AG04450 (cell line): Measurements from ENCODE around the gene ITGB8. TPM values are rescaled to one million over a fixed set of nuclear protein-coding genes. Genes with fewer than 3 reads are reported as not detected.
A peak's percentile ranks its signal among the peaks of the same experiment; 100 is the strongest.
"Not testable (repeated sequence)": the region's sequence is repeated elsewhere in the genome, so short reads cannot be mapped to it uniquely, and the experiment has no call there.

Source experiments
- CTCF ChIA-PET: fragments of 300-600, 350-600 bp; formaldehyde crosslinking; extraction: SDS; loops from one replicate; lab custom pipeline; 2022; ENCODE audit warnings: antibody characterized with exemption, inconsistent platforms; lab: Charles Lee
- POLR2A ChIA-PET: fragments of 350-600 bp; formaldehyde crosslinking; extraction: SDS; loops from one replicate; lab custom pipeline; 2021; ENCODE audit warnings: antibody characterized with exemption, inconsistent platforms; lab: Yijun Ruan, JAX
- DNase-seq: peaks from one replicate; pipeline ENCODE4 v3.0.0-alpha.2; 2011; ENCODE audit warnings: low read depth, low spot score
- H3K27ac ChIP-seq: one replicate; pipeline ENCODE4 v1.5.1; 2012; ENCODE audit warnings: low read depth, low read length, control low read depth
- H3K27me3 ChIP-seq: one replicate; pipeline ENCODE4 v1.6.0; 2012; ENCODE audit warnings: low read length; ENCODE audit not compliant: control insufficient read depth, insufficient read depth
- H3K4me3 ChIP-seq: 2 replicates; pipeline ENCODE4 v1.5.1; 2011; ENCODE audit warnings: mild to moderate bottlenecking, low read depth, low read length, control low read depth
- H3K9me3 ChIP-seq: 2 replicates; pipeline ENCODE4 v1.5.1; 2012; ENCODE audit warnings: low read length; ENCODE audit not compliant: control insufficient read depth, insufficient read depth
- polyA plus RNA-seq: library from polyadenylated mRNA; depleted of rRNA; stranded (reverse); fragments of >200 nt; gene quantifications from 2 replicates; pipeline ENCODE4 v1.2.3, GENCODE V29; 2011
- TF ChIP-seq, protein P1 (sequence below): IDR thresholded peaks from 2 replicates; pipeline ENCODE4 v1.5.1; 2011; ENCODE audit warnings: low read depth, low read length, control low read depth, inconsistent platforms

ITGB8 gene
- polyA plus RNA-seq, 1 experiment = 12.3 TPM

DNA sequence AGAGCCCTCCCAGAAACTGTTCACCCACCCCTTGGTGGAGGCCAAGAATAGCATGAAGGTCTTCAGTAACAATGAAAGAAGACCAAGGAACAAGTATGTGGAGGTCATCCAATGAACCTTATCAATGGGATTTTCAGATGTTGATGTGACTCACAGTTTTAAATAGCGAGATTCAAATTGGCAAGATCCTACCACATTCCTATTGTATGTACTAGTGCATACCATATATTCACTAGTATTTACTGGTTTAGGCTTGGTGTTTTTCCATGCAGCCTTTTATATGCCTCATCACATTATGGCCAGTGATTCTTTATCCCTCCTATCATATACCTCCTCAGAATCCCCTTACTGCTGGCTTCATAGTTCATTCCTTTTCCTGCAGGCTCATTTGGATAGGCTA, 54.4 kb downstream of the ITGB8 start:
- Histone ChIP-seq H3K9me3 (no peaks in the 10 kb centered on the region), H3K4me3 (no peak overlapping the region), H3K27me3 (no peaks in the 10 kb centered on the region), H3K27ac (peak overlapping the region; percentile 32)
- peak; percentile 63 for DNase-seq
- ChIA-PET CTCF (no interaction called here), POLR2A (no interaction called here)
- TF ChIP-seq, protein P1, sequence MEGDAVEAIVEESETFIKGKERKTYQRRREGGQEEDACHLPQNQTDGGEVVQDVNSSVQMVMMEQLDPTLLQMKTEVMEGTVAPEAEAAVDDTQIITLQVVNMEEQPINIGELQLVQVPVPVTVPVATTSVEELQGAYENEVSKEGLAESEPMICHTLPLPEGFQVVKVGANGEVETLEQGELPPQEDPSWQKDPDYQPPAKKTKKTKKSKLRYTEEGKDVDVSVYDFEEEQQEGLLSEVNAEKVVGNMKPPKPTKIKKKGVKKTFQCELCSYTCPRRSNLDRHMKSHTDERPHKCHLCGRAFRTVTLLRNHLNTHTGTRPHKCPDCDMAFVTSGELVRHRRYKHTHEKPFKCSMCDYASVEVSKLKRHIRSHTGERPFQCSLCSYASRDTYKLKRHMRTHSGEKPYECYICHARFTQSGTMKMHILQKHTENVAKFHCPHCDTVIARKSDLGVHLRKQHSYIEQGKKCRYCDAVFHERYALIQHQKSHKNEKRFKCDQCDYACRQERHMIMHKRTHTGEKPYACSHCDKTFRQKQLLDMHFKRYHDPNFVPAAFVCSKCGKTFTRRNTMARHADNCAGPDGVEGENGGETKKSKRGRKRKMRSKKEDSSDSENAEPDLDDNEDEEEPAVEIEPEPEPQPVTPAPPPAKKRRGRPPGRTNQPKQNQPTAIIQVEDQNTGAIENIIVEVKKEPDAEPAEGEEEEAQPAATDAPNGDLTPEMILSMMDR = no peak

DNA sequence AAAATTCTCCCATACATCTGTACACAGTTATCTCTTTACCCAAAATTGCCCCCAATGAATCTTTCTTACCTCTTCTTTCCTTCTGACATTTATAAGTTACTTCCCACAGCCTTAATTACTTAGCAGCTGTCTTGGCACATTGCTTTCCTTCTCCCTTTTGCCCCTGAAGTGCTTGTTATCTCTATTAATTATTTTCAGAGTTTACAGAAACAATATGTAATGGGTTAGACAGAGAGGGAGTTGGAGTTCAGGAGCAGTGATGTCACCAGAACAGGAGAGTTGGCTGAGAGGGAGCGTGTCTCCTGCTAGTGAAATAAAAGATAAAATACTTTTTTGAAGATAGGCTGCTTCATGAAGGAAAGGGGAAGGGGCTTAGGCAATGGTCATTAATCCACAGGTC, 57.4 kb downstream of the ITGB8 start:
- Histone ChIP-seq H3K27ac (no peak overlapping the region), H3K27me3 (no peaks in the 10 kb centered on the region), H3K4me3 (no peak overlapping the region), H3K9me3 (no peaks in the 10 kb centered on the region)
- TF ChIP-seq, protein P1 = no peak
- POLR2A ChIA-PET = no interaction called here
- DNase-seq = no peak
- CTCF ChIA-PET = no interaction called here

DNA sequence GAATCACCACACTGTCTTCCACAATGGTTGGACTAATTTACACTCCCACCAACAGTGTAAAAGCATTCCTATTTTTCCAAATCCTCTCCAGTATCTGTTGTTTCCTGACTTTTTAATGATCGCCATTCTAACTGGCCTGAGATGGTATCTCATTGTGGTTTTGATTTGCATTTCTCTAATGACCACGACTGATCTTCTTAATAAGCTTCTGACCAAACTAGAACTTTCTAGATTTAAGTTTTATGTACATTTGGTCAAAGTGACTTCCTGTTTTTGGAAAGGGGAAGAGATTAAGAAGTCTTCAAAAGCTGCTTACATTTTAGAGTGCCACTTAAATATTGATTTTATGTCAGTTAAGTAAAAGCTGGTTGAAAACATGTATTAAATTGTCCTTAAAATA, 58.5 kb downstream of the ITGB8 start:
- POLR2A ChIA-PET, H3K9me3 ChIP-seq, H3K27me3 ChIP-seq, DNase-seq, H3K27ac ChIP-seq, CTCF ChIA-PET, H3K4me3 ChIP-seq: not testable (repeated sequence)

DNA sequence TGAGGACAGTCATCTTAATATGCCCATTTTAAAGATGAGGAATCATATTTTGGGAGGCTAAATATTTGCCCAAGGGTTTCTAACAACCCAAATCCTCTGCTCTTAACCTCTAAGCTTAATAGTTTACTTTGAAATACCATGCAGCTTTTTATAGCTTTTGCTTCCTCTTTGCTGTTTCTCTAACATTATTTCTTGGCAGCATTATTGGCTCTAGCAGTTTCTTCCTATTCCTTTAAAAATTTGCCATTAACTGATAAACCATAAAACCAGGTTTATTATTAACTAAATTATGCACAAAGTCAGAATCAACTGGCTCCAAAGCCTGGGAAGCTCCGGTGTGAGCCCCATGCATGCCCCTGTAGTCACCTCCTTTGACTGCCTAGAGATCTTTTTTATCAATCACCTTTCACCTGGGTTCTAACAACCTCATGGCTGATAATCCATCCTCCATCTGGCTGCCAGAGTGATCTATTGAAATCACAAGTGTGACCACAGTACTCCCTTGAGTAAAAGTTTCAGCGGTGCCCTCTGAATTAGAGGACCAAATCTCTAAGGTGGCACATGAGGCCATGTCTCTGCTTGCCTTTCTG, 62.4 kb downstream of the ITGB8 start:
- DNase-seq = no peak
- ChIA-PET CTCF (interaction anchor here (0.6 to 2.0 kb wide), 5 partner anchors 10 to 645 kb away, joined by 3 to 6 read pairs (median 5); no protein-coding TSS in a partner anchor), POLR2A (no interaction called here)
- TF ChIP-seq, protein P1 = no peak
- H3K27me3 ChIP-seq = no peaks in the 10 kb centered on the region
- H3K27ac ChIP-seq = no peak overlapping the region
- H3K9me3 ChIP-seq = no peaks in the 10 kb centered on the region
- H3K4me3 ChIP-seq = no peak overlapping the region

DNA sequence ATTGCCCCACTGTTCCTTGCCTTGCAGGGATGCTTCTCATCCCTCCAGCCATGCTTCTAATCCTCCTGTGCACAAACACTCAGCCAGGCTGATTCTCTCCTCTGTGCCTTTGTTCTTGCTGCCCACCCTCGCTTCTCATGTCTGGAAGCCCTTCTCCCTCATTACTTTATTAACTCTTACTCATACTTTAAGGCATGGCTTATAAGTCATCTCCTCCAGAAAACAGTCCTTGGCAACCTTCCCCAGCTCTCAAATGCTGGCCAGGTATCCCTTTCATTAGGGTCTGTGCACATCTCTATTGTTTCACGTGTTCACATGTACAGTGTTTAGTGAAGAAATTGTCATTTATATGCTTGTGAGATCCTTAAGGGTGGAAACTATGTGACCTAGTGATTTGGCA, 62.9 kb downstream of the ITGB8 start:
- POLR2A ChIA-PET = no interaction called here
- H3K27ac ChIP-seq = no peak overlapping the region
- no peak for DNase-seq
- CTCF ChIA-PET = interaction anchor here (1.0 to 2.0 kb wide), 2 partner anchors 10 to 640 kb away, joined by 3 to 5 read pairs; no protein-coding TSS in a partner anchor
- H3K27me3 ChIP-seq = no peaks in the 10 kb centered on the region
- H3K9me3 ChIP-seq = no peaks in the 10 kb centered on the region
- TF ChIP-seq, protein P1 = no peak
- no peak overlapping the region for H3K4me3 ChIP-seq
